Astrocyte of the hippocampus (primary cell): ENCODE data around the gene TLE4.
A peak's percentile ranks its signal among the peaks of the same experiment; 100 is the strongest.

Experiments used
- DNase-seq: peaks from one replicate; pipeline ENCODE4 v3.0.0; 2011; ENCODE audit warnings: low read depth, low spot score

Gene TLE4

DNA sequence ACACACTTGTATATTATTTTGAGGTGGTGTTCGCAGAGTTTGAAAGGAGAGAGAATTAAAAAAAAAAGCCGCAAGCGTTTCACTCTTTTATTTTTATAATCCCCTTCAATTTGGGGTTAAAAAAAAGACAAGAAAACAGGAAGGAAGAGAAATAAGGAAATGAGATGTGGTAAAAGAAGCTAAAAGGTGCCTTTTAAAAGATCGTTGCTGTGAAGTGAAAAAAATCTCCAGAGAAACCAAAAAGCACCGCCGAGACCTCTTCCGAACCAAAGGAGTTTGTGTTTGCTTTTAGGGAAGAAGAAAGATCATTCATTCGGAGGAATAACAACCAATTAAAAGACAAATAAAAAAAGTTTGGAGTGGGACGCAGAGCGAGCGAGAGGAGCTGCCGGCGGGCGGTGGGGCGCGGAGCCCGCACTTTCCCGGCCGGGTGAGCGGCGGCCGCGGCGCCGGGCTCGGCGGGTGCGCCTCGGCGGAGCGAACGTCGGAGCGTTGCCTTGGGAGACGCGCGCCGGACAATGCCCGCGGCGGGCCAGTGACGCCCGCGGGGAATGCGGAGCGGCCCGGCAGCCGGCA, 355 bp downstream of the TLE4 start:
- DNase-seq: no peak

DNA sequence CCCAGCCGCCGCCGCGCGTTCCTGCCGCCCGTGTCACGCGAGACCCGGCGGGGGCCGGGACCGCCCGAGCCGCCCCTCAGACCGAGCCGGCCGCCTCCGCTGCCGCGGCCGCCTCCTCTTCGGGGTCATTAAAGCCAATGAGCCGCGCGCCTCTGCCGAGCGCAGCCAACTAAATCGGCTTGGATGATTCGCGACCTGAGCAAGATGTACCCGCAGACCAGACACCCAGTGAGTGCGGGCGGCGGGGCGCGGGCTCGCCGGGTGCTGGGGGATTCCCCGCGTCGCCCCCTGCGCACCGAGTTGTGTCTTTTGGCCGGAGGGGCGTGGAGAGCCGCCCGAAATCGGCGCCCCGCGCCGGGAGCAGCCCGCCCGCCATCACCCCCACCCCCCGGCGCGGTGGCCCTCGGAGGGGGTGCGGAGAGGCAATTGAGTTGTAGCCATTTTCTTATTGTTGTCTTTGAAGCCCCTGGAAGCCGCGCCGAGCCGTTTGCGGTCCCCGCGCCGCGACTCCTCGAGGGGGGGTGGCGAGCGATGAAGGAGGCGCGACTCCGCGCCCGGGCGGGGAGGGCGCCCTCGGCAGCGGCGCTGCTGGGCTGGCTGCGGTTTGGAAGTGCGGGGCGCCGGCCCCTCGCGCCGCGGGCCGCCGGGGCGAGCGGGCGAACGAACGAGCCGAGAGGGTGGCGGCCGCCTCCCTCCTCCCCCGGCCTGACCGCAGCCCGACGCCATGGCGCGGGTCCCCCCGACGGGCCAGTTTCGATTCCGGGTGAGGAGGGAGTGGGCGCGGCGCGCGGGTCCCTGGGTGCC, 1.0 kb downstream of the TLE4 start:
- DNase-seq: peak; percentile 84

DNA sequence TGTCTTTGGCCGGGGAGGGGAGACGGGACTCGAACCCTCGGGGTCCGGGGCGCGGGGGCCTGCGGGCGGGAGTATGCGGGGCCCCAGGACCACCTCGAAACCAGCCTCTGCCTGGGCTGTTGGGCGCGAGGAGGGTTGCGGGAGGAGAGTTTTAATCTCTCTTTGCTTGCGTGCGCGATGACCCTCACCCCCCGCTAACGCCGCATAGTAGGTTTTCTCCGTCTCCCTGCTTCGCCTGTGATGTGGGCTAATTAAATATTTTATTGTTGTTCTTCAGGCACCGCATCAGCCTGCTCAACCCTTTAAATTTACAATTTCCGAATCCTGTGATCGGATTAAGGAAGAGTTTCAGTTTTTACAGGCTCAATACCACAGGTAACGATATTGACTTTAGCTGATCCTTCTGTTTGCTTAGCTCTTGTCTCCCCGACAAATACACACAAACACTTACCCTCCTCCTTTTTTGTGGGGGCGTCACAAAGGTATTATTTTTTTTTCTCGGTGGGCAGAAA, 1.7 kb downstream of the TLE4 start:
- peak; percentile 46 for DNase-seq

DNA sequence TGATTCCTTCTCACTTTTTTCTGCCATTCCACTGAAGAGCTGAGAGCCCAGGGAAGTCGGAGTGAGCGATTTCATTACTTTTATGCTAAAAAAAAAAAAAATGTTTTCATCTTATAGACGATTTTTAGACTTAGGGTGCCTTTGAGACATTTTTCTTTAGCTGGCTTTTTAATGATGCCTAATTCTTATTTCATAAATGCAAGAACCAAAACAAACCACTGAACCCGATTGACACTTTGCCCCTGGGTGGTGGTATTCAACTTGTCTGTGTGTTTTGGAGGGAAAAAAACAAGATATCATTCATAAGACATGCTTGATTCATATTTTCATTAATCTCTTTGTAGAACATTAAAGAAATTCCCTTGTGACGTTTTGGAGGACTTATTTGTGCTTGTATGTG, 2.4 kb downstream of the TLE4 start:
- no peak for DNase-seq

DNA sequence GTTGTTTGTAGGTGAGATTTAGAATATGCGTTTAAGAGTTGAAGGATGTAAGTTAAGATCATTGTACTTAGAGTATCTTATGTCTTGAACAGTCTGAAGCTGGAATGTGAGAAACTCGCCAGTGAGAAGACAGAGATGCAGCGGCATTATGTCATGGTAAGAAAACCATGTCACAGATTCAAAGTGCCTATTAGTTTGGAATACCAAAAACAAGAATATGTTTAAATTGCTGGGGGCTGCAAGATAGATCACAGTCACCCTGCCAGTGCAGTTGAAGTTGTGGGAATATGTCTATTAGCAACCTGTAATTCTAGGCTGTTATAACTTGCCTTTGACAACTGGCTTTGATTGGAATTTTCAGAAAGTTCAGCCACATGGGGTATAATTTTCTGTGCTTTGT, 3.0 kb downstream of the TLE4 start:
- DNase-seq: peak; percentile 35

DNA sequence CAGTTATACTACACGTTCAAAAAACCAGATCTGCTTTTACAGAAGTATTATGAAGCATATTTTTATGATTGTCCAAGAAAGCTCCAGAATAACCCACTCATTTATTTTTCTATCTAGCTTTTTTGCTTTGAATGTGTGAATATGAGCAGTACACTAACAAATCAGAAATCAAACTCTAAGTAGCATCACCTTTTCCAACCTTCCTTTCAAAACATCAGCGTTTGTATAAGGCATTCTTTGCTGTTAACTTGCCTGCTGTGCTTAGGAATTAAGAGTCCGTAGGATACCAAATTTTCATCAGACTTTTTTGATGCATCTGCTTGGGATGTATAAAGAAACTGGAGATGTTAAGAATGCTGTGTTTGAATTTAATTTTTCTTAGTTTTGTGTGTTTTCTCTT, 3.8 kb downstream of the TLE4 start:
- no peak for DNase-seq

DNA sequence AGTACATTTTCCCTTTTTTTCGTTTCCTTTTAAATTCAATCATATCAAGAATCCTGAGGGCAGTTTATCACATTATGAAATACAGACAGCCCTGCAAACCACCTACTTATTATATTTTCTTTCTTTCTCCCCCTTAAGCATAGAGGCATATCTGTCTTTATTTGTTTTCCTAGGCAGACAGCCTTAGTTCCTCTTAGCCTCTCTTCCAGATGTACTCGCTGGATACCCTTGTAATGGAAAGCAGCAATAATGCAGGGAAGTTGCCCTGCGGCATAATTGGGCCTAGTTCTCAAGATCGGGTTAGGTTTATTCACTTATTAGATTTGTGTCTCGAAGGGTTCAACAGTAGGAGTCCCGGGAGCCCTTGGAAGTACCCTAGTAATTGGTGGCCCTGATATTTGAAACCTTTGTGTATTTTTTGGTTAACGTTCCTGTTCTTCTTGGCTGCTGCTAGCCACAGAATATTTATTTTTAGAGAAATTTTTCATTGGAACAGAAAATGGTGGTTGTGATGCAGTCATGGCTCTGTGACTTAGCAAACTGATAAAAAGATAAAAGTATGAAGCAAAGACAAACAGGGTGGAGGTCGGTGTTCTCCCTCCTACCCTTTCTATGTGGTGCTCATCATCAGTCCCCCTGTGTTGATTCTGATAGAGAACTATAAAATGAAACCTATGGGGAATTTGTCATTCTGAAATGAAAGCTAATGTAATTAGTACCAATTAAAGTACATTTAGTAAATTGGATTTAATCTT, 6.4 kb downstream of the TLE4 start:
- no peak for DNase-seq

DNA sequence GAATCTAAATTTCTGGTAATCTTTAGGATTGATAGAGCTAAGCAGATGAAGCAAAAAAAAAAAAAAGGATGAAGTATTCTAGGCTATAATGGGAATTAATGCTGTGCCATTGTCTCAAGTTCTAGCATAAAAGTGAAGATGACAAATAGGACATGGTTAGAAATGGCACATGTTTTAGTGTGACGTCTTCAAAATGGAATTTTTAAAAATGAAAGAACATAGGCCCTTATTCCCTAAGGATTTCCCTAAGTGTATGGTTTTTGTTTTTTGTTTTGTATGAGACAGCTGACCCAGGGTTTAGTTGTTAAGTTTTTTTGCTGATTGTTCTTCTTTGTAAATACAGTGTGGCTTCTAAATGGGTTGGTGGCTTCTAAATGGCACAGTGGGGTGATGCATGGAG, 7.1 kb downstream of the TLE4 start:
- no peak for DNase-seq

DNA sequence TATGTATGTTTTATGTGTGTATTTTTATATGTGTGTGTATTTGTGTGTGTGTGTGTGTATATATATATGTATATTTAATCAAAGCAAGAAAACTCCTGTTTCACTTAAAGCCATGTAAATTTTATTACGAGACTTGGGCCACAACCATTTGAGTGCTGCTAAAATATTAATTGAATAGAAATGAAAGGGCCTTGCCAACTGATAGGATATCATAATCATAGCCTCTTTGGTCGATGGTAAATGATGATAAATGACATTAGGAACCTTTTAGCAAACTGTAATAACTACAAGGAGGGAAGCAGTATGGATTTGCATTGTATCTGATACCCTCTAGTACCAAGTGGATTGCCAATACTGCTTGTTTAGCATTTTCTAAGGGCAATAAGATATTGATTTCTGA, 7.9 kb downstream of the TLE4 start:
- no peak for DNase-seq

DNA sequence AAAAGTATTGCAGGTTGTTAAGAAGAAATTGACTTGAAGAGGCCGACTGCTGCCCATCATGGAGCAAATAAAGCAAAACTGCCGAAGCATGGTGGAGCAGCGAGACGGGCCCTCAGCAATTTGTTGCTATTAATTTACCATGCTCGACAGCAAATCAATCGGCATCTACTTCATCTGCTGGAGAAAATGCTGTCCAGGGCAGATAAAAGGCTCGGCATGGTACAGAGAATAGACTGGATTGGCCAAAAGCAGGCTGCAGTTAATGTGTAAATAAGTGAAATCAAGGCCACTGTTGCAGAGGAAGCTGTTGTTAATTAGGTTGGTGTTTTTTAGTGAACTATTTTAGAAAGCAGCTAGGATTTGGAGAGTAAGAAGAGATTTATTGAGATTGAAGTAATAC, 8.3 kb downstream of the TLE4 start:
- no peak for DNase-seq

DNA sequence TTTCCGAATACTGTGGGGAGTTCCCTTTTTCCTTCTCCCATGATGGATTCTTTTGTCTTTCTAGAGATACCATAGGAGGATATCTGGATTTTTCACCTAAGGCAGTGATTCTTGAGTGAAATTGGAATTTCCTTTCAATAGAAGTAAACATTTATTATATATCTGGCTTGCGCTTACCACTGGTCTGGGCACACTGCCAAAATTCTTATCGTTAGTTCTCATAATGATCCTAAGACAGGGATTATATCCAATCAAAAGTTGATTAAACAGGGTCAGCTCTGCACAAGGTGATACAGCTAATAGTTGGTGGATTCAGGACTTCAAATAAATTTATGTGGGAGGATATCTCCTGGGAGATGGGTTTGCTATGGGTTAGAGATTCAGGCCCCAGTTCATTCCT, 9.6 kb downstream of the TLE4 start:
- peak; percentile 61 for DNase-seq

DNA sequence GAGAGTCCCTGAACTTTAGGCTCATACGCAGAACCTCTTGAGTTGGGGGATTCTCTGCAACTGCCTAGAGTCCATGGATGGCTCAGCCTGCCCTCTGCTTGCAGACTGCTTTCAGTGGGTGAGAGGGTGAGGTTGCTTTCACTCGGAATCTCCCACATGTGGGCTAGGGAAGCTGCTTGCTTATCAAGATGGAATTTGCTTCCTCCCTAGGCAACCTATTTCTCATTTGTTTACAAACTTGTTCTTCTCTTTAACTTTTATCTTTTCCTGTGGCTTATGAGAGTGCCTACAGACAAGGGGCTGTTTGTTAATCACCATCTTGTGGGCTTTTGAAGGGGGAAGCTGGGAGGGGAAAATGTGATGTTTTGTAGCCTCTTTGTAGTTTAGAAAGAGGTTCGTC, 10.0 kb downstream of the TLE4 start:
- peak; percentile 83 for DNase-seq

DNA sequence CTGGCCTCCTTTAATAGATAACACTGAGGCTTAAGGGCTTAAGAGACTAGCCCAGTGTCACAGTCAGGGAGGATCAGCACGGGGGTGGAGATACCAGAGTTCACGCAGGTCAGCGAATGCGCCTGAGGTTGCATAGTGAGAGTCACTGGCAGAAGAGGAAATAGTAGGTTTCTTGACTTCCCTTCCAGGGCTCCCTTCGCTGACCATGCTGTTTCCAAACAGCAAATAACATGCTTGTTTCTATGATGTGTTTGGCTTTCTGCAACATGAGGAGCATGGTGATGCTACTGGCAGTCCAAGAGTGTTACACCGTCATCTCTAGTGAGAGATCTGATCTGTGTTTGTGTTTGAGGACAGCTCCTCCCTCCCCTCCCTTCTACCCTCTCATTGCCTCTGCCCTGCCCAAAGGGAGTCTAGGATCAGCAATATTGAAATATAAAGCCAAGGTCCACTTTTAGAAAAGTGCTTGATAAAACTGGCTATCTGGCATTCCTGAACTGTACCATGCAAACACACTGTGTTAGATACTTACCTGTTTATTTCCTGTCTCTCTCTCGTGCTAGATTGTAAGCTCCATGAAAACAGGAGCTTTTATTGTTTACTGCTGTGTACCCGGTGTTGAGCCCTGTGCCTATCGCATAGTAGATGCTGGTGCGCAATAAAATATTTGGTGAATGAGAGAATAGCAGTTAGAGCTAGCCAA, 12.3 kb downstream of the TLE4 start:
- DNase-seq: no peak

DNA sequence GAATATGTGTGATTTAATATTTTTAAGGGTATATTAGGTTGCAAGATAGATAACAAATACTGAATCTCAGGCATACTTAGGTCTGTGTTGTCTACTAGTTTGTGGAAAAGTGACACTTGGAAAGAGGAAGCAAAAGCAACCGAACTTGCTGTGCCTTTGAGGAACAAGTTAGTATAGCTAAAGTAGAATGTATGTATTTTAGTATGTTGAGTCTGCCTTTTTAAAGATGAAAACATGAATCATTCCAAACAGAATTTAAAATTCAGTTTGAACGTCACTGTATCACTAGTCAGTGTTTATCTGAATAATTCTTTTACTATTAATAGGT, 12.9 kb downstream of the TLE4 start:
- DNase-seq: no peak

DNA sequence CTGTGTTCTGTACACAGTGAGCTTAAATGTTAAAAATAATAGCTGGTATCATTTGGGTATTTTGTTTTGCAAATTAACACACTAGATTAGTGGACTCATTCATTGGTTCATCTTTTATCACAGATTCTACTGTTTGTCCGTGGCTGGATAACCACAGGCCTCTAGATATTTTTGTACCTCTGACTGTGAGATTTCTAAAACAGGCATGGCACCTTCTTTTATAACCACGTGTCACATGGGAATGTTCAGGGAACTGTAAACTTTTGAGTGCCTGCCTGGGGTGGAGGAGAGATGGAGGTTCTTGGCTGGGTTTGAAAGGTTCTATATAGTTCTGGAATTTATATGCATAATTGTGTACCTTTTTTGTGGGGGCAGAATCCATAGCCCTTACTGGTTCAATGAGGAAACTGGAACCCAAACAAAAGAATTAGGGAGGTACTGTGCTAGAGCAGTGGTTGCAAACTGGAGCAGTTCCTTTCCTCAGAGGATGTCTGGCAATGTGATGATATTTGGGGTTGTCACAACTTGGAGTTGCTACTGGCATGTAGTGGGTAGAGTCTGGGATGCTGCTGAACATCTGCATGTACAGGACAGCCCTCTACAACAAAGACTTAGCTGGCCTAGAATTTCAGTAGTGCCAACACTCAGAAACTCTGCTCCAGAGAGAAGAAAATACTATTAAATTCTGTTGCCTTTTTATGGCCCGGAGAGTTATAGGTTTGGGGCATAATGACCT, 16.9 kb downstream of the TLE4 start:
- no peak for DNase-seq

DNA sequence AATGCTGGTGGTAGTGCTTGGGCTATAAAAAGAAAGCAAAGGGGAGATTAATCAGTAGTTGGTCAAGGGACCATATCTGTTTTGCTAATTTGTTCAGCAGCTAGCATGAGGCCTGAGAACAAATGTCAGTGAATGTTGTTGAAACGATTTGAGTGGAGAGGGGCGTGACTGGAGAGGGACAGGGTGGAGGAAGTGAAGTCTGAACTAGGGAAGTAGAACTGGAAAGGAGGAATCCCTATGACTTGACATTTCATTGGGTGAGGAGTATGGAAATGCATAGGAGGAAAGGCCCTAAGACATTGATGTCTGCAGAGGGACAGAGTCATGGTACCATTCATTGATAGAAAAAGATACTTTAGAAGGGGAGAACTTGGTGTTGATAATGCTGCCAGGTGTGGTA, 19.7 kb downstream of the TLE4 start:
- DNase-seq: no peak

DNA sequence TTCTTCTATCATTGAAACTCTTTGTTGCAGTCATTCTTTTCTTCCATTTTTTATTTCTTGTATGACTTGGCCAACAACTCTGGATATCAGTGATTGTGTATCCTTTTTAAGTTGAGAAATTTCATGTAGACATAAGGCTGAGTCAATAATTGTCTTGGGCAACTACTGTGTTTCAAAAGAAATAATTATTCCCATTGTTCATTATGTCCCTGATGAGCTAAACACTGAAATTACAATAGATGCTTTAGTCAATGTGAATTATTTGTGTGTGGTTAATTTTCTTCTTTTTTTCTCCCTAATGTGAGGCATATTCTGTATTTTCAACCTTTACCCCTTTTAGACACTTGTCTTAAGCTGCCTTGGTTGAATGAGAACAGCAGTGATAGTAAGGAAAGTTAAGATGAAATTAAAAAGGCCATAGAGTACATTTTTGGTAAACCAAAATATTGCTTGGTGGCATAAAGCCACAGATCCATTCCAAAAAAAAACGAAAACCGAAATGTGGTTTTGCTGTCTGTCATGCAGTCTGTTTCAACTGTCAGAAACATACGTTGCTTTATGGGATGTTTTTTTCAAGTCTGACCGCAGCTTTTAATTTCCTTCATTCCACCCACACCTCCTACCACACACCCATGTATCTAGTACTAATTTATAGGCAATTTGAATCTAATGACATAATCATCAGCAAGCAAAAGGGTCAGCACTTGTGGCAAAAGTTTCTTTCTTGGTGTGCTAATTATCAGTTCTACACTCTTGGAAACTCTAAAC, 21.1 kb downstream of the TLE4 start:
- no peak for DNase-seq

DNA sequence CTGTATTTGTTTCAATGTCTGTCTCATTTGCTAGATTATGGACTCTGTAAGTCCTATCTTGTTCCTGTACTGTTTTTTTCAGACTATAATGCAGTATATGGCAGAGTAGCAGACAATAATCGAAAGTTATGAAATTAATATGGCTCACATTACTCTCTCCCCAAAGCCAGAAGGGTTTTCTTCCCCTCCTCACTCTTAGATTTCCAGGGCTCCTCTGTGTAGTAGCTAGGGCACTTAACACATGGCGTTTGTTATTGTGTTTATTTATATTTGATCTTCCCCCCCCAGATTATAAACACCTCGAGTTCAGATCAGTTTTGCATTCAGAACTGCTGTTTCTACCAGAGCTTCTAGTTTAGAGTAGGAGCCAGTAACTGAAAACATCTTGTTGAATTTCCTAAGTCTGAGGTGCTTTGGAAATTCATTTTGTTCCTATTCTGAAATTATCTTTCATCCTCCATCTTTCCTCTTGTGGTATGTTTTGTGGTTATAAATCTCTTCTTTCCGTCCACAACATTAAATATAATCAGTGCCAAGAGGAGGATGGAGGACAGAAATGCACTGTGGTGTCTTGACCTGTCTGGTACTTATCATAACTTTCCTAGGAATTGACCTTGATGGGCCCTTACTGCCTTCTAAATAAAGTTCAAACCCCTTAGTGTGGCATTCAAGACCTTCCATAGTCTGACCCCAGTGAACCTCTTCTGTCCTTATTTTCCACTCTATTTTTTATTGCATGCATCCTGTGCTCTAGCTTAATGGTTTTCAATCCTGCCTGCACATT, 27.0 kb downstream of the TLE4 start:
- DNase-seq: no peak

DNA sequence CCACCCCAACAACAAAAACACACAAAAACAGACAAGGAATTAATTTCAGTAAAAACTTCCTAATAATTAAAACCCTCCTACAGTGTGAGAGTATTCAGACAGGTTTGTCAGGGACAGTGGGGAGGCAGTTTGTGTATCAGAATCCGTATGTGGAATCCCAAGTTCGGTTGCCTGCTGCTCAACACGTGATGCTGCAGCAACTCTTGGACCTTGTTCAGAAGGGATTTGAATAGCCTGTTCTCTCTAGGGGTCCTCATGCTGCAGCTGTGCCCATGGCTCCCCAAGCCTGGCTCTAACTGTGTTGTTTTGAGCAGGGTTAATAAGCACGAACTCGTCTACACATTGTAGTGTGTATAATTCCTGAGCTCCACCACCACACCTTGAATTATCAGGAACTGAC, 28.7 kb downstream of the TLE4 start:
- no peak for DNase-seq
